Measurements from ENCODE around the gene TPPP3.

Gene TPPP3

DNA sequence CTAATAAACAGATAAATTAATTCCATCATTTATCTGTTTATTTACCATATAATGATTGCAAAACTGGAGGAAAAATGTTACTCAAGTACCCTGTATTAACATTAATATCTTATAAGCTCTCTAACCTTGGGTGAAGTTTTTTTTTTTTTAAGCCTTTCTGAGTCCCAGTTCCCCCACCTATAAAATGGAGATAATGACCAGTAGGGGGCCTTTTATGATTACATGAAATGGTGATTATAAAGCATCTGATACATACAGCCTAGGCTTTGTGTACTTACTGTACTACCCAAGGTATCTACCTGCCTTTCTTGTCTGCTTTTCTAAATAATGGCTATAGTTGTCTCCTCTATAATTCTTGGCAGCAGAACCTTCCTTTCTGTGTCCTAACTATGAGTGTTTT is 44.1 kb downstream of the TPPP3 start:
- ChIA-PET CTCF (interaction anchor here (0.7 to 4.6 kb wide), 8 partner anchors 10 to 1277 kb away, joined by 3 to 21 read pairs (median 6); partner anchors contain the start of genes KCTD19 and LRRC36), POLR2A (no interaction called here)
- no peak for DNase-seq (ENCODE audit: low read depth, low spot score)
- no peak overlapping the region for H3K4me3 ChIP-seq (ENCODE audit: low read depth, low read length)
- TF ChIP-seq, protein P1, sequence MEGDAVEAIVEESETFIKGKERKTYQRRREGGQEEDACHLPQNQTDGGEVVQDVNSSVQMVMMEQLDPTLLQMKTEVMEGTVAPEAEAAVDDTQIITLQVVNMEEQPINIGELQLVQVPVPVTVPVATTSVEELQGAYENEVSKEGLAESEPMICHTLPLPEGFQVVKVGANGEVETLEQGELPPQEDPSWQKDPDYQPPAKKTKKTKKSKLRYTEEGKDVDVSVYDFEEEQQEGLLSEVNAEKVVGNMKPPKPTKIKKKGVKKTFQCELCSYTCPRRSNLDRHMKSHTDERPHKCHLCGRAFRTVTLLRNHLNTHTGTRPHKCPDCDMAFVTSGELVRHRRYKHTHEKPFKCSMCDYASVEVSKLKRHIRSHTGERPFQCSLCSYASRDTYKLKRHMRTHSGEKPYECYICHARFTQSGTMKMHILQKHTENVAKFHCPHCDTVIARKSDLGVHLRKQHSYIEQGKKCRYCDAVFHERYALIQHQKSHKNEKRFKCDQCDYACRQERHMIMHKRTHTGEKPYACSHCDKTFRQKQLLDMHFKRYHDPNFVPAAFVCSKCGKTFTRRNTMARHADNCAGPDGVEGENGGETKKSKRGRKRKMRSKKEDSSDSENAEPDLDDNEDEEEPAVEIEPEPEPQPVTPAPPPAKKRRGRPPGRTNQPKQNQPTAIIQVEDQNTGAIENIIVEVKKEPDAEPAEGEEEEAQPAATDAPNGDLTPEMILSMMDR (IDR thresholded peaks at IDR 0.05; ENCODE audit: insufficient read depth, low read length, missing control alignments): no peak

DNA sequence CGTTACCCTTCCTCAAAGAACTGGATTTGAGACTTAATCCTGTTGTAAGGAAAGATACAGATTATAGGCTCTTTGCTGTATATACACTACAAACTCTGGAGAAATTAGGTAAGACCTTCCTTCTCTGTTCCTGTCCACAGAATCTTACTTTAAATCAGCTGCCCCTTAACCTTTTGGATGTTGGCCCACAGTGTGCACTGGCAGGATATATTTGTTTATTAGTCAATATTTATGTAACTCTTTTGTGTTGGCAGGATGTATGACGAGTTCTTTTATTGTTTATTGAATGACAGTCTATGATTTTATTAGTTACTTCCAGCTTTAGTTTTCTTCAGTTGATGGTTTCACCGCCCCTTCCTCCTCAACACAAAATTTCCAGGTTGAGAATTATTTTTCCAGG is 47.0 kb downstream of the TPPP3 start:
- no peak for DNase-seq (ENCODE audit: low read depth, low spot score)
- ChIA-PET CTCF (interaction anchor here (0.6 to 3.0 kb wide), 7 partner anchors 12 to 88 kb away, joined by 3 to 16 read pairs (median 4); partner anchors contain the start of genes KCTD19 and LRRC36), POLR2A (no interaction called here)
- H3K4me3 ChIP-seq (ENCODE audit: low read depth, low read length): no peak overlapping the region
- TF ChIP-seq, protein P1 (IDR thresholded peaks at IDR 0.05; ENCODE audit: insufficient read depth, low read length, missing control alignments): no peak

DNA sequence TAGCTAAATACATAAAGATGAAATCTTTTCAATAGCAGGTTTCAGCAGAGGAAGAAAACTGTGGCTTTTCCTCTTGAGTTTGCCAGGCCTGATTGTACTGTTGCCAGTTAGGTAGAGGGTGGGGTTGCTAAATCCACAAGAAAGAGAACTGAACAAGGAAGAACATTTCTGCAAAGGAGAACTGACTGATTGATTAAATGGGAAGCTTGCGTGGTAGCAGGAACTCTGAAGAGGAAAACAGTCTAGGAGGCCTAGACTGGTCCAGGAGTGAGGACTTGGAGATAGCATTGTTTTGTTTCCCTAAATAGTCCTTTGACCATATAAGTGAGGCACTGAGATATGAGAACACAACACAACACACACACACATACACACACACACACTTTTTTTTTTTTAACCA is 47.9 kb downstream of the TPPP3 start:
- CTCF ChIA-PET: interaction anchor here (0.6 to 3.0 kb wide), 5 partner anchors 13 to 420 kb away, joined by 3 to 16 read pairs (median 3); no protein-coding TSS in a partner anchor
- POLR2A ChIA-PET: no interaction called here
- no peak for DNase-seq (ENCODE audit: low read depth, low spot score)
- TF ChIP-seq, protein P1 (IDR thresholded peaks at IDR 0.05; ENCODE audit: insufficient read depth, low read length, missing control alignments): no peak
- H3K4me3 ChIP-seq (ENCODE audit: low read depth, low read length): no peak overlapping the region

DNA sequence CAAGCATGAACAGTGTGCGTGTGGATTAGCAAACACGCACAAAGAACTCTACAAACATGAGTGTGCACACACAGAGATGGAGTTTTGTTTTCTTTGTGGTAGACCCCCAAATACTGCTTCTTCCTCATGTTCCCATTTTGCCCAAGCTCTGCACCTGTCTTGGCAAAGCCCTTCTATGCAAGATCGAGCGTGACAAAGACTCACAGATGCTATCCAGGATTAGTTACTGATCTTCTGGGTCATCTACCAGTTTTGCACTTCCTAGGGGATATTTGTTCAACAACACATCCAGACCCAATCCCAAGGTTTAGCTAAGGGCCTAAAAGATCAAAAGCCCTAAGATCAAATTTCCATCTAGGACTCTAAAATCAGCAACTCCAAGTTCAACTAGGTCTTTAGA is 50.7 kb downstream of the TPPP3 start:
- POLR2A ChIA-PET: no interaction called here
- CTCF ChIA-PET: no interaction called here
- TF ChIP-seq, protein P1 (IDR thresholded peaks at IDR 0.05; ENCODE audit: insufficient read depth, low read length, missing control alignments): no peak
- H3K4me3 ChIP-seq (ENCODE audit: low read depth, low read length): no peak overlapping the region
- DNase-seq (ENCODE audit: low read depth, low spot score): no peak

DNA sequence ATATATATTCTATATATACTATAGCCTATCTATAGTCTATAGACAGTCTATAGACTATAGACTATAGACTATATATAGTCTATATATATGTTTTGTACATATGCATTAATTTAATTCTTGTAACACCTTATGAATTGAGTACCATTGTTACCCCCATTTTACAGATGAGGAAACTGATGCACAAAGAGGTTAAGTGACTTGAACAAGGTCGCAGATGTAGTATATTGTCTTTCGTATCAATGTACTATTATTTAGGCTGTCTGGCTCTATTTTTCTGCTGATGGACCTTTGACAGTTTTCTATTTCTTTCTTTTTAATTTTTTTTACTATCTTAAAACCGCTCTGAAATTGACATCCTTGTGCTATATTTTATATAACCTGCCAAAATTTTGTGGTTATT is 52.0 kb downstream of the TPPP3 start:
- TF ChIP-seq, protein P1 (IDR thresholded peaks at IDR 0.05; ENCODE audit: insufficient read depth, low read length, missing control alignments): no peak
- ChIA-PET CTCF (no interaction called here), POLR2A (no interaction called here)
- no peak for DNase-seq (ENCODE audit: low read depth, low spot score)
- no peak overlapping the region for H3K4me3 ChIP-seq (ENCODE audit: low read depth, low read length)
